SK-N-SH (cell line): ENCODE data around the gene CAMSAP1. TPM values are rescaled to one million over a fixed set of nuclear protein-coding genes. Genes with fewer than 3 reads are reported as not detected.

Experiments
- CTCF ChIA-PET: fragments of 300-600, 350-600 bp; formaldehyde crosslinking; extraction: SDS; loops from one replicate; lab custom pipeline; 2021; lab: Yijun Ruan, JAX
- POLR2A ChIA-PET: fragments of 350-600 bp; sonication (Branson Sonifier 250); formaldehyde crosslinking; extraction: SDS; loops from one replicate; lab custom pipeline; 2020; ENCODE audit warnings: antibody characterized with exemption, inconsistent platforms; lab: Yijun Ruan, JAX
- DNase-seq: peaks from one replicate; pipeline ENCODE4 v3.0.0; 2012
- H2AFZ ChIP-seq: fragments of 200-600 bp; sonication (generic); 2 replicates; pipeline ENCODE4 v1.8.1; 2016; ENCODE audit warnings: antibody characterized with exemption, mild to moderate bottlenecking, low read depth
- H3F3A ChIP-seq: fragments of 200-600 bp; sonication (generic); replicated peaks from 2 replicates; pipeline ENCODE3; 2016; ENCODE audit warnings: antibody characterized with exemption, mild to moderate bottlenecking; ENCODE audit not compliant: insufficient read depth
- H3K27ac ChIP-seq, 2 experiments: fragments of 200-500 bp in 1 of 2; fragments of 200-600 bp in 1 of 2; sonication (Bioruptor generic) in 1 of 2; sonication (generic), shearing (Covaris generic) in 1 of 2; 2 replicates each; pipeline versions ENCODE4 v1.5.1 to v1.6.1; 2014 to 2016; ENCODE audit warnings: low read depth in 2 of 2, inconsistent platforms in 1 of 2, low read length in 1 of 2, mild to moderate bottlenecking in 1 of 2, mixed read lengths in 1 of 2
- H3K27me3 ChIP-seq: fragments of 200-600 bp; sonication (generic), shearing (Covaris generic); 2 replicates; pipeline ENCODE4 v1.6.1; 2016; ENCODE audit warnings: mixed run types; ENCODE audit not compliant: insufficient read depth
- H3K36me3 ChIP-seq, 2 experiments: fragments of 200-500 bp in 1 of 2; fragments of 200-600 bp in 1 of 2; sonication (Bioruptor generic) in 1 of 2; sonication (generic) in 1 of 2; replicated peaks in 1 of 2; 2 replicates each; pipeline versions ENCODE3 to v1.5.1; 2014 to 2016; ENCODE audit warnings: low read length in 1 of 2, mild to moderate bottlenecking in 1 of 2; ENCODE audit not compliant: insufficient read depth in 2 of 2, control insufficient read depth in 1 of 2
- H3K4me1 ChIP-seq, 2 experiments: fragments of 200-500 bp in 1 of 2; fragments of 200-600 bp in 1 of 2; sonication (Bioruptor generic) in 1 of 2; sonication (generic), shearing (Covaris generic) in 1 of 2; 2 replicates each; pipeline versions ENCODE4 v1.5.1 to v1.6.1; 2014 to 2016; ENCODE audit warnings: low read depth in 1 of 2, low read length in 1 of 2, mixed run types in 1 of 2; ENCODE audit not compliant: insufficient read depth in 2 of 2, control insufficient read depth in 1 of 2
- H3K4me2 ChIP-seq: fragments of 200-600 bp; sonication (generic), shearing (Covaris generic); 2 replicates; pipeline ENCODE4 v1.6.1; 2017; ENCODE audit warnings: mixed run types
- H3K4me3 ChIP-seq, 2 experiments: fragments of 200-500 bp in 1 of 2; fragments of 200-600 bp in 1 of 2; sonication (Bioruptor generic) in 1 of 2; sonication (generic), shearing (Covaris generic) in 1 of 2; 2 replicates each; pipeline versions ENCODE4 v1.5.1 to v1.8.1; 2014 to 2016; ENCODE audit warnings: low read depth in 2 of 2, inconsistent platforms in 1 of 2, low read length in 1 of 2, mild to moderate bottlenecking in 1 of 2, mixed read lengths in 1 of 2, moderate library complexity in 1 of 2
- H3K79me2 ChIP-seq: fragments of 200-600 bp; sonication (generic); 2 replicates; pipeline ENCODE4 v1.8.1; 2017; ENCODE audit warnings: mild to moderate bottlenecking; ENCODE audit not compliant: insufficient read depth
- H3K9ac ChIP-seq: fragments of 200-600 bp; sonication (generic); 2 replicates; pipeline ENCODE4 v1.6.1; 2017; ENCODE audit warnings: mixed run types
- H3K9me2 ChIP-seq: fragments of 200-600 bp; sonication (generic); 2 replicates; pipeline ENCODE4 v1.6.1; 2017; ENCODE audit warnings: mixed run types
- H3K9me3 ChIP-seq: fragments of 200-600 bp; sonication (generic); 2 replicates; pipeline ENCODE4 v1.6.1; 2017; ENCODE audit warnings: mixed run types, mild to moderate bottlenecking, moderate library complexity
- H4K20me1 ChIP-seq: fragments of 200-600 bp; sonication (generic); 2 replicates; pipeline ENCODE4 v1.6.1; 2017; ENCODE audit warnings: mild to moderate bottlenecking, mixed run types; ENCODE audit not compliant: insufficient read depth
- ELF1 ChIP-seq: IDR thresholded peaks from 2 replicates; pipeline ENCODE4 v1.4.0; 2012
- EP300 ChIP-seq, 2 experiments: IDR thresholded peaks; 2 replicates each; pipeline versions ENCODE4 v1.4.0 to v1.6.1; 2012; ENCODE audit warnings: borderline replicate concordance in 1 of 2, low read depth in 1 of 2, low read length in 1 of 2
- FOSL2 ChIP-seq: IDR thresholded peaks from 2 replicates; pipeline ENCODE4 v1.4.0; 2012; ENCODE audit warnings: low read depth, mild to moderate bottlenecking, moderate library complexity, borderline replicate concordance
- GABPA ChIP-seq: IDR thresholded peaks from 2 replicates; pipeline ENCODE4 v1.4.0; 2012; ENCODE audit warnings: low read depth, mild to moderate bottlenecking
- GATA2 ChIP-seq: sonication (generic); formaldehyde crosslinking; IDR thresholded peaks from 2 replicates; pipeline ENCODE4 v1.5.0; 2020; ENCODE audit warnings: mild to moderate bottlenecking, missing genetic modification reagents
- NFIC ChIP-seq: IDR thresholded peaks from 2 replicates; pipeline ENCODE4 v1.4.0; 2012; ENCODE audit warnings: borderline replicate concordance
- NRF1 ChIP-seq: IDR thresholded peaks from 2 replicates; pipeline ENCODE4 v1.6.1; 2012; ENCODE audit warnings: low read depth, mild to moderate bottlenecking, low read length
- RCOR1 ChIP-seq: fragments of 150-350 bp; IDR thresholded peaks from 2 replicates; pipeline ENCODE4 v1.6.1; 2017; ENCODE audit warnings: antibody characterized with exemption, low read length
- RFX5 ChIP-seq: IDR thresholded peaks from 2 replicates; pipeline ENCODE4 v1.6.1; 2012; ENCODE audit warnings: mild to moderate bottlenecking, improper control_type of control experiment, low read length
- TEAD4 ChIP-seq: IDR thresholded peaks from 2 replicates; pipeline ENCODE4 v1.4.0; 2012; ENCODE audit warnings: mild to moderate bottlenecking, borderline replicate concordance; ENCODE audit not compliant: insufficient read depth
- WGBS: methylation state at CpG from one replicate; pipeline ENCODE4 v1.1.6; 2017; ENCODE audit warnings: low lambda C conversion rate; 5-methylcytosine and 5-hydroxymethylcytosine counted together
- polyA plus RNA-seq, 3 experiments: library from polyadenylated mRNA; depleted of rRNA; stranded (reverse); fragments of >200 nt; gene quantifications; 2 replicates each; pipeline ENCODE4 v1.2.3, GENCODE V29; 2012
- TF ChIP-seq, protein P1 (sequence below): IDR thresholded peaks from 2 replicates; pipeline ENCODE4 v1.6.1; 2012; ENCODE audit warnings: mild to moderate bottlenecking, low read depth, low read length, moderate library complexity

The CAMSAP1 gene
- polyA plus RNA-seq, 1 of the 3 experiments (the other 2 are of a cell fraction) = 8.9 TPM

DNA sequence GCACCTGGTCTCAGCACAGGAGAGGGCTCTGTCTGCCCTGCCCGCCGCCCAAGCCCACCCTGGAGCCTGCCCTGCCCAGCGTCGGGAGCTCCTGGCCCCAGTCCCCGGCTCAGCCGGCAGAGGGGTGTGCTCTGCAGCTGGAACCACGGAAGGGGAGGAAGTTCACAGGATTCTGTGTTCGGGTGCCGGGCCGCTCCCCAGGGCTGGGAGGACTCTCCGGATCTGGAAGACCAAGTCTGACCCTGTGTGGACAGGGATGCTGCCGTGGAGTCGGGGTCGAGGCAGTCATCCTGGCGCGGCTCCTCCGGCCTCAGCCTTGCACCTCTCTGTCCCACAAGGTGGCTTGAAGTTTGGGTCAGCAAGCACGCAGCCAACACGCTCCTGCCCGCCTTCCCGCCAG, 126.7 kb downstream of the CAMSAP1 start:
- 76% methylated on average over 16 of the region's 21 CpGs for WGBS
- no peak overlapping the region for H2AFZ ChIP-seq
- no peaks in the 10 kb centered on the region for H3K4me1 ChIP-seq

DNA sequence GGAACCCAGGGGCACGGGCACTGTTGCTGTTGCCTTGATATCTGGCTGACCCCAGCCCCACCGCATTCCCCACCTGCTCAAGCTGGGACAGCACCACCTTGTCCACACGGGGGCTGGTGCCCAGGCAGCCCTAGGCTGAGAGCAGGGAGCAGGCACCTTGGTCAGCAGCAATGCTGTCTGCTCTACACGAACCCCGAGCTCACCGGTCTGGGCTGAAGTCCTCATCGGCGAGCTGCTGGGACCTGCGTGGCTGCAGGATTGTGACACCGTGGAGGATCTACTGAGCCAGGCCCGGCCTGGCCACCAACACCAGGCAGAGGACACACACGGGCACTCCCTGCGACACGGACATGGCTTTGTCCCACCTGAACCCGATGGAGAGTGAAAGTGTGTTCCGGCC, 127.3 kb downstream of the CAMSAP1 start:
- no peak overlapping the region for H3K4me2 ChIP-seq
- H3K9me2 ChIP-seq = no peaks in the 10 kb centered on the region
- no peaks in the 10 kb centered on the region for H3F3A ChIP-seq
- no peaks in the 10 kb centered on the region for H3K27me3 ChIP-seq
- H3K79me2 ChIP-seq = no peaks in the 10 kb centered on the region
- no peaks in the 10 kb centered on the region for H3K4me1 ChIP-seq
- no peaks in the 10 kb centered on the region for H3K36me3 ChIP-seq
- no peak for DNase-seq
- CTCF ChIA-PET = interaction anchor here (1.6 kb wide), 1 partner anchor 17 kb away, joined by 6 read pairs; no protein-coding TSS in a partner anchor
- no peak overlapping the region for H3K27ac ChIP-seq
- H4K20me1 ChIP-seq = no peaks in the 10 kb centered on the region
- H2AFZ ChIP-seq = no peak overlapping the region
- 54% methylated on average over 6 of the region's 16 CpGs for WGBS
- H3K9me3 ChIP-seq = no peaks in the 10 kb centered on the region
- H3K4me3 ChIP-seq = no peak overlapping the region
- POLR2A ChIA-PET = no interaction called here
- TF ChIP-seq NFIC (no peak), NRF1 (no peak), RFX5 (no peak), EP300 (IDR thresholded peaks at IDR 0.05; ENCODE audit: borderline replicate concordance in 1 of 2, low read depth in 1 of 2, low read length in 1 of 2) (no peak)
- no peak overlapping the region for H3K9ac ChIP-seq

More for the DNA sequence above, 126.7 kb downstream of the CAMSAP1 start:
- ChIA-PET POLR2A (no interaction called here), CTCF (interaction anchor here (1.0 to 1.6 kb wide), 3 partner anchors 17 to 78 kb away, joined by 3 to 6 read pairs (median 3); partner anchors contain the start of gene KCNT1)
- no peaks in the 10 kb centered on the region for H3K27me3 ChIP-seq
- H3K4me2 ChIP-seq = no peak overlapping the region
- H3K9me2 ChIP-seq = no peaks in the 10 kb centered on the region
- no peak overlapping the region for H3K4me3 ChIP-seq
- no peaks in the 10 kb centered on the region for H3K9me3 ChIP-seq
- H3K9ac ChIP-seq = no peak overlapping the region
- no peaks in the 10 kb centered on the region for H3K79me2 ChIP-seq
- TF ChIP-seq, protein P1, sequence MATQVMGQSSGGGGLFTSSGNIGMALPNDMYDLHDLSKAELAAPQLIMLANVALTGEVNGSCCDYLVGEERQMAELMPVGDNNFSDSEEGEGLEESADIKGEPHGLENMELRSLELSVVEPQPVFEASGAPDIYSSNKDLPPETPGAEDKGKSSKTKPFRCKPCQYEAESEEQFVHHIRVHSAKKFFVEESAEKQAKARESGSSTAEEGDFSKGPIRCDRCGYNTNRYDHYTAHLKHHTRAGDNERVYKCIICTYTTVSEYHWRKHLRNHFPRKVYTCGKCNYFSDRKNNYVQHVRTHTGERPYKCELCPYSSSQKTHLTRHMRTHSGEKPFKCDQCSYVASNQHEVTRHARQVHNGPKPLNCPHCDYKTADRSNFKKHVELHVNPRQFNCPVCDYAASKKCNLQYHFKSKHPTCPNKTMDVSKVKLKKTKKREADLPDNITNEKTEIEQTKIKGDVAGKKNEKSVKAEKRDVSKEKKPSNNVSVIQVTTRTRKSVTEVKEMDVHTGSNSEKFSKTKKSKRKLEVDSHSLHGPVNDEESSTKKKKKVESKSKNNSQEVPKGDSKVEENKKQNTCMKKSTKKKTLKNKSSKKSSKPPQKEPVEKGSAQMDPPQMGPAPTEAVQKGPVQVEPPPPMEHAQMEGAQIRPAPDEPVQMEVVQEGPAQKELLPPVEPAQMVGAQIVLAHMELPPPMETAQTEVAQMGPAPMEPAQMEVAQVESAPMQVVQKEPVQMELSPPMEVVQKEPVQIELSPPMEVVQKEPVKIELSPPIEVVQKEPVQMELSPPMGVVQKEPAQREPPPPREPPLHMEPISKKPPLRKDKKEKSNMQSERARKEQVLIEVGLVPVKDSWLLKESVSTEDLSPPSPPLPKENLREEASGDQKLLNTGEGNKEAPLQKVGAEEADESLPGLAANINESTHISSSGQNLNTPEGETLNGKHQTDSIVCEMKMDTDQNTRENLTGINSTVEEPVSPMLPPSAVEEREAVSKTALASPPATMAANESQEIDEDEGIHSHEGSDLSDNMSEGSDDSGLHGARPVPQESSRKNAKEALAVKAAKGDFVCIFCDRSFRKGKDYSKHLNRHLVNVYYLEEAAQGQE = no peak
- no peak for TF ChIP-seq RCOR1
- TF ChIP-seq TEAD4 = no peak
- TF ChIP-seq GABPA = no peak
- TF ChIP-seq NRF1 = no peak
- TF ChIP-seq FOSL2 = no peak
- TF ChIP-seq GATA2 = no peak
- no peak for TF ChIP-seq ELF1
- TF ChIP-seq, all 33 proteins: peak for 0
- H3K27ac ChIP-seq = no peak overlapping the region
- H3F3A ChIP-seq = no peaks in the 10 kb centered on the region
- H3K36me3 ChIP-seq = no peaks in the 10 kb centered on the region
- DNase-seq = no peak
- no peaks in the 10 kb centered on the region for H4K20me1 ChIP-seq
